NOMO-1 (cell line): ENCODE data around the gene SLC29A1.
"Not testable (repeated sequence)": the region's sequence is repeated elsewhere in the genome, so short reads cannot be mapped to it uniquely, and the experiment has no call there.

Experiments
- DNase-seq, 2 experiments: peaks; one replicate each; lab custom pipeline; 2025; ENCODE audit not compliant: unreplicated experiment in 2 of 2; lab: John Stamatoyannopoulos, UW

The SLC29A1 gene

GRCh38 chr6:44221291-44221960 lies 2.0 kb upstream of the SLC29A1 start:
- DNase-seq, result peak; percentile 68 to 70

GRCh38 chr6:44221961-44222335 lies 1.4 kb upstream of the SLC29A1 start:
- DNase-seq, result no peak

GRCh38 chr6:44222486-44223318 lies 693 bp upstream of the SLC29A1 start:
- no peak for DNase-seq

GRCh38 chr6:44224029-44224964 lies 902 bp downstream of the SLC29A1 start:
- peak in 1 of 2 experiments; percentile 39 for DNase-seq

- no peak for DNase-seq
Measured at GRCh38 chr6:44224965-44225305, 1.5 kb downstream of the SLC29A1 start.

- DNase-seq, result no peak
Measured at GRCh38 chr6:44225579-44226325, 2.4 kb downstream of the SLC29A1 start.

- DNase-seq, result peak; percentile 14 to 28
Measured at GRCh38 chr6:44226368-44227147, 3.2 kb downstream of the SLC29A1 start.

GRCh38 chr6:44227148-44227793 lies 3.9 kb downstream of the SLC29A1 start:
- DNase-seq, result no peak

GRCh38 chr6:44228031-44228430 lies 4.6 kb downstream of the SLC29A1 start:
- DNase-seq, result no peak

- no peak for DNase-seq
Measured at GRCh38 chr6:44228433-44228832, 5.0 kb downstream of the SLC29A1 start.

- DNase-seq, result no peak
Measured at GRCh38 chr6:44228836-44229235, 5.4 kb downstream of the SLC29A1 start.

- DNase-seq, result no peak
Measured at GRCh38 chr6:44229376-44230033, 6.1 kb downstream of the SLC29A1 start.

- no peak for DNase-seq
Measured at GRCh38 chr6:44230034-44230675, 6.8 kb downstream of the SLC29A1 start.

- DNase-seq, result not testable (repeated sequence)
Measured at GRCh38 chr6:44231426-44231825, 8.0 kb downstream of the SLC29A1 start.

- no peak for DNase-seq
Measured at GRCh38 chr6:44232676-44233566, 9.5 kb downstream of the SLC29A1 start.

GRCh38 chr6:44233567-44234100 lies 10.2 kb downstream of the SLC29A1 start:
- no peak for DNase-seq
